HCT116 (cell line): Measurements from ENCODE around the gene CALD1. TPM values are rescaled to one million over a fixed set of nuclear protein-coding genes. Genes with fewer than 3 reads are reported as not detected.

Experiments
- ATAC-seq: fragments of 200-7000 bp; cut with Tn5 transposase; 2 replicates; pipeline ENCODE4 v1.9.1; 2020; ENCODE audit warnings: mild to moderate bottlenecking, moderate library complexity
- BruUV-seq: library from RNA; stranded (reverse); fragments of 400-500 nt; replicated peaks from 2 replicates; lab custom pipeline; 2021; lab: Mats Ljungman, UMichigan
- CTCF ChIA-PET: fragments of 300-600 bp; sonication (Branson Sonifier 250); formaldehyde crosslinking; loops from one replicate; lab custom pipeline; 2021; ENCODE audit warnings: antibody characterized with exemption; lab: Charles Lee
- POLR2A ChIA-PET: fragments of 300-600, 350-600 bp; sonication (Branson Sonifier 250); formaldehyde crosslinking; loops from one replicate; lab custom pipeline; 2021; ENCODE audit warnings: antibody characterized with exemption; lab: Charles Lee
- RAD21 ChIA-PET, 2 experiments: fragments of 300-600 bp; sonication (Branson Sonifier 250); formaldehyde crosslinking; loops; one replicate each; lab custom pipeline; 2023; ENCODE audit warnings: low total read pairs in 2 of 2; ENCODE audit not compliant: uncharacterized antibody in 2 of 2, unreplicated experiment in 2 of 2, low non-redundant PET in 1 of 2; lab: Charles Lee
- DNase-seq: peaks from one replicate; pipeline ENCODE4 v3.0.0-alpha.2; 2010; ENCODE audit warnings: low read depth, low spot score
- H2AFZ ChIP-seq: fragments of 200-600 bp; shearing (Covaris generic), sonication (generic); 2 replicates; pipeline ENCODE4 v1.6.1; 2017; ENCODE audit warnings: low read depth, mixed run types, mixed read lengths, antibody characterized with exemption, low read length; ENCODE audit not compliant: poor library complexity, severe bottlenecking
- H3K27ac ChIP-seq: 2 replicates; pipeline ENCODE4 v1.5.1; 2012; ENCODE audit warnings: low read depth, low read length
- H3K27me3 ChIP-seq: fragments of 200-600 bp; sonication (generic); 2 replicates; pipeline ENCODE4 v1.6.1; 2016; ENCODE audit warnings: mixed run types, low read length, mixed read lengths; ENCODE audit not compliant: insufficient read depth
- H3K36me3 ChIP-seq, 2 experiments: fragments of 200-500 bp in 1 of 2; fragments of 200-600 bp in 1 of 2; sonication (Bioruptor generic) in 1 of 2; sonication (generic) in 1 of 2; 2 replicates each; pipeline versions ENCODE4 v1.5.1 to v1.6.1; 2014 to 2016; ENCODE audit warnings: low read length in 2 of 2, inconsistent platforms in 1 of 2, mixed read lengths in 1 of 2, mixed run types in 1 of 2; ENCODE audit not compliant: insufficient read depth in 2 of 2, control insufficient read depth in 1 of 2
- H3K4me1 ChIP-seq, 2 experiments: fragments of 200-600 bp in 1 of 2; sonication (generic) in 1 of 2; 2 replicates each; pipeline versions ENCODE4 v1.5.1 to v1.6.1; 2012 to 2017; ENCODE audit warnings: low read length in 2 of 2, inconsistent platforms in 1 of 2, mild to moderate bottlenecking in 1 of 2, mixed read lengths in 1 of 2, mixed run types in 1 of 2, moderate library complexity in 1 of 2; ENCODE audit not compliant: insufficient read depth in 2 of 2, control insufficient read depth in 1 of 2
- H3K4me2 ChIP-seq: fragments of 200-600 bp; sonication (generic); 2 replicates; pipeline ENCODE4 v1.6.1; 2017; ENCODE audit warnings: mixed run types, low read length, mixed read lengths
- H3K4me3 ChIP-seq, 2 experiments: fragments of 200-600 bp in 1 of 2; sonication (generic) in 1 of 2; replicated peaks in 1 of 2; 2 replicates each; pipeline ENCODE4 v1.5.1; 2011 to 2016; ENCODE audit warnings: low read length in 2 of 2, control low read depth in 1 of 2, low read depth in 1 of 2, mild to moderate bottlenecking in 1 of 2, mixed read lengths in 1 of 2, mixed run types in 1 of 2
- H3K79me2 ChIP-seq: fragments of 200-600 bp; sonication (generic); 2 replicates; pipeline ENCODE4 v1.6.1; 2017; ENCODE audit warnings: mild to moderate bottlenecking, mixed run types, low read length, moderate library complexity, mixed read lengths; ENCODE audit not compliant: insufficient read depth
- H3K9ac ChIP-seq: fragments of 200-600 bp; sonication (generic); 2 replicates; pipeline ENCODE4 v1.6.1; 2016; ENCODE audit warnings: low read length, mixed read lengths
- H3K9me2 ChIP-seq: fragments of 200-600 bp; sonication (generic), shearing (Covaris generic); 2 replicates; pipeline ENCODE4 v1.6.1; 2017; ENCODE audit warnings: mixed run types, mild to moderate bottlenecking, moderate library complexity; ENCODE audit not compliant: insufficient read depth
- H3K9me3 ChIP-seq, 2 experiments: fragments of 200-500 bp in 1 of 2; fragments of 200-600 bp in 1 of 2; sonication (Bioruptor generic) in 1 of 2; sonication (generic) in 1 of 2; 2 replicates each; pipeline ENCODE4 v1.6.1; 2014 to 2017; ENCODE audit warnings: low read length in 2 of 2, mixed read lengths in 2 of 2, inconsistent platforms in 1 of 2, low read depth in 1 of 2, mild to moderate bottlenecking in 1 of 2, mixed run types in 1 of 2, moderate library complexity in 1 of 2; ENCODE audit not compliant: control insufficient read depth in 1 of 2, insufficient read depth in 1 of 2
- H4K20me1 ChIP-seq: fragments of 200-600 bp; sonication (generic), shearing (Covaris generic); 2 replicates; pipeline ENCODE4 v1.6.1; 2017; ENCODE audit warnings: mixed run types, mild to moderate bottlenecking, moderate library complexity; ENCODE audit not compliant: insufficient read depth
- ELF1 ChIP-seq: IDR thresholded peaks from 2 replicates; pipeline ENCODE4 v1.6.1; 2012; ENCODE audit warnings: low read depth, borderline replicate concordance
- POLR2A ChIP-seq: IDR thresholded peaks from 2 replicates; pipeline ENCODE4 v1.7.0; 2011; ENCODE audit warnings: borderline replicate concordance; ENCODE audit not compliant: insufficient read depth, insufficient read length; ENCODE audit errors: extremely low read depth
- SRF ChIP-seq: IDR thresholded peaks from 2 replicates; pipeline ENCODE4 v1.6.1; 2012; ENCODE audit warnings: low read depth
- ZNF274 ChIP-seq: fragments of 200-500 bp; sonication (Bioruptor generic); IDR thresholded peaks from 2 replicates; pipeline ENCODE4 v1.6.1; 2014; ENCODE audit warnings: mild to moderate bottlenecking, low read depth, low read length, inconsistent platforms
- intact Hi-C: fragments of 100-400 bp; cut with micrococcal nuclease; formaldehyde crosslinking; loops from 2 replicates; pipeline ENCODE4 v1.10.0; 2022
- total RNA-seq: library from RNA; stranded (reverse); gene quantifications from one replicate; pipeline ENCODE4 v1.2.1, GENCODE V29; 2021; ENCODE audit not compliant: unreplicated experiment
- TF ChIP-seq, protein P1 (sequence below): IDR thresholded peaks from 2 replicates; pipeline ENCODE4 v1.6.1; 2011; ENCODE audit warnings: mild to moderate bottlenecking, low read length, moderate library complexity; ENCODE audit not compliant: insufficient replicate concordance; ENCODE audit errors: extremely low read depth

CALD1 gene
- total RNA-seq, 1 experiment from 2014 or later, result 66.8 TPM

DNA sequence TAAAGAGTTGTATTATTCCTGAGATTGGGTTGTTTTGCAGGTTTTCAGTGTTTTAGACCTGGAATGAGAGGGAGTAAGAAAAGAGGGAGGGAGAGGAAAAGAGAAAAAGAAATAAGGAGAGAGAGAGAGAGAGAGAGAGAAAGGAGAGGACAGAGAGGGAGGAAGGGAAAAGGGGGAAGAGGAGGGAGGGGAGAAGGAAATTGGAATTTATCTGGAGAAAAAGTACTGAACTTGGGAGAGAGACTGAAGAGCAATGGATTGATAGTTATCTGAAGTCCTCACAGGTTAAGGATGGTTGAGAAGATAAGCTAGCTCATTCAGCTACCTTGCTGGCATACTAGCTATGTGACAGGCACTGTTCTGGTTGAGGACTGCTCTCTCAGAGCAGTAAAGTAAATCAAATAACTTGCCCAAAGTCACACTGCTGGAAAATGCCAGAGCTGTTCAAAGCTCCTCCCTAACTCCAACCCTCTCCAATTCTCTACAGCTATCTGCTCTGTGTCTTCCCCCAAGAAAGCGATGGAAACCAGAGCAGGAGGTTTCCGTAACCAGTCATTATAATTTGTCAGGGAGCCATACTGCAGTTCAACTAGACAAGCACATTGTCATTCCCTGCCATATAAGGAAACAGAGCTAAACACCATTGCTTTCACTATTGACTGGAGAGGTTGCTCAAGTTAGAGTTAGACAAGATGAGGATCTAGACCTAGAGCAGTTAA lies 10.7 kb downstream of the CALD1 start:
- intact Hi-C loops, result no loop called here
- no peaks in the 10 kb centered on the region for H3K36me3 ChIP-seq
- no TSS peak for BruUV-seq
- ChIA-PET CTCF (no interaction called here), RAD21 (no interaction called here), POLR2A (no interaction called here)
- no peaks in the 10 kb centered on the region for H3K27me3 ChIP-seq
- no peaks in the 10 kb centered on the region for H3K4me1 ChIP-seq
- H2AFZ ChIP-seq, result no peak overlapping the region
- TF ChIP-seq ELF1 (no peak), SRF (0 out of 2 replicates have a peak, but pooled peaks have one; percentile 34)
- ATAC-seq (no peak), DNase-seq (no peak)
- H3K9me3 ChIP-seq, result no peaks in the 10 kb centered on the region
- H3K4me2 ChIP-seq, result no peak overlapping the region
- no peaks in the 10 kb centered on the region for H3K79me2 ChIP-seq
- H3K4me3 ChIP-seq, result no peak overlapping the region
- H3K9me2 ChIP-seq, result no peaks in the 10 kb centered on the region
- H3K9ac ChIP-seq, result no peak overlapping the region
- H3K27ac ChIP-seq, result no peak overlapping the region
- no peaks in the 10 kb centered on the region for H4K20me1 ChIP-seq

DNA sequence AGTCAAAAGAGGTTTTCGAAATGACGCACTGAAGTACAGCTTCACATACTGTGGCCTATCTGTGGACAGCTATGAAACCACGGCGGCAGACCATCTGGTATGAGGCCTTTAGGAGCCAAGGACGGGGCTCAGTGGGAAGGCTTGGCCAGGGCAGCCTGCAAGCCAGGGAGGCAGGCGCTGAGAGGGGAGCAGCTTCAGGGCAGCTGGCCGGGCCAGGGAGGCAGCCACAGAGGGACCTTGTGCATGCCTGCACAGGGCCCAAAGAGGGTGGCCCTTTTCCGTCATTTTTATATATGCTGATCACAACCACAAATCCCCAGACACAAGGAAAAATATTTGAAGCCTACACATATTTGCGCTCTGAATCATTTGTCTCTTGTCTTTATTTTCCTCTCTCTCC lies 13.5 kb downstream of the CALD1 start:
- DNase-seq, result no peak
- BruUV-seq, result no TSS peak
- Histone ChIP-seq H3K79me2 (no peaks in the 10 kb centered on the region), H3K4me1 (no peaks in the 10 kb centered on the region), H3K9ac (no peak overlapping the region), H2AFZ (no peak overlapping the region), H3K4me3 (no peak overlapping the region), H3K9me2 (no peaks in the 10 kb centered on the region), H3K4me2 (no peak overlapping the region), H3K27me3 (no peaks in the 10 kb centered on the region), H3K36me3 (no peaks in the 10 kb centered on the region), H3K27ac (no peak overlapping the region), H3K9me3 (no peaks in the 10 kb centered on the region), H4K20me1 (no peaks in the 10 kb centered on the region)
- RAD21 ChIA-PET, result no interaction called here
- no peak for ATAC-seq
- POLR2A ChIA-PET, result no interaction called here
- TF ChIP-seq POLR2A (no peak), ZNF274 (no peak)
- TF ChIP-seq, protein P1, sequence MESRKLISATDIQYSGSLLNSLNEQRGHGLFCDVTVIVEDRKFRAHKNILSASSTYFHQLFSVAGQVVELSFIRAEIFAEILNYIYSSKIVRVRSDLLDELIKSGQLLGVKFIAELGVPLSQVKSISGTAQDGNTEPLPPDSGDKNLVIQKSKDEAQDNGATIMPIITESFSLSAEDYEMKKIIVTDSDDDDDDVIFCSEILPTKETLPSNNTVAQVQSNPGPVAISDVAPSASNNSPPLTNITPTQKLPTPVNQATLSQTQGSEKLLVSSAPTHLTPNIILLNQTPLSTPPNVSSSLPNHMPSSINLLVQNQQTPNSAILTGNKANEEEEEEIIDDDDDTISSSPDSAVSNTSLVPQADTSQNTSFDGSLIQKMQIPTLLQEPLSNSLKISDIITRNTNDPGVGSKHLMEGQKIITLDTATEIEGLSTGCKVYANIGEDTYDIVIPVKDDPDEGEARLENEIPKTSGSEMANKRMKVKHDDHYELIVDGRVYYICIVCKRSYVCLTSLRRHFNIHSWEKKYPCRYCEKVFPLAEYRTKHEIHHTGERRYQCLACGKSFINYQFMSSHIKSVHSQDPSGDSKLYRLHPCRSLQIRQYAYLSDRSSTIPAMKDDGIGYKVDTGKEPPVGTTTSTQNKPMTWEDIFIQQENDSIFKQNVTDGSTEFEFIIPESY, result no peak
- intact Hi-C loops, result no loop called here
- CTCF ChIA-PET, result no interaction called here
